Dendritic cell treated with granulocyte-macrophage colony-stimulating factor and Interleukin-4, amounts not matched to agents 40 ng/mL and 50 ng/mL, for 4 days (primary cell): ENCODE measurements around the gene ASCC1.
"Not testable (repeated sequence)": the region's sequence is repeated elsewhere in the genome, so short reads cannot be mapped to it uniquely, and the experiment has no call there.

Experiments
- H3K27ac Mint-ChIP-seq: one replicate; pipeline ENCODE4 v1.8.0; 2022; ENCODE audit warnings: mild to moderate bottlenecking, mixed read lengths
- H3K27me3 Mint-ChIP-seq: one replicate; pipeline ENCODE4 v1.8.0; 2022; ENCODE audit warnings: mild to moderate bottlenecking, mixed read lengths
- H3K36me3 Mint-ChIP-seq: one replicate; pipeline ENCODE4 v1.8.0; 2022; ENCODE audit warnings: low read depth, mixed read lengths
- H3K4me1 Mint-ChIP-seq: one replicate; pipeline ENCODE4 v1.8.0; 2022; ENCODE audit warnings: low read depth, mixed read lengths
- H3K4me3 Mint-ChIP-seq: one replicate; pipeline ENCODE4 v1.8.0; 2022; ENCODE audit warnings: mild to moderate bottlenecking, moderate library complexity, mixed read lengths
- H3K9me3 Mint-ChIP-seq: one replicate; pipeline ENCODE4 v1.8.0; 2022; ENCODE audit warnings: mixed read lengths
- intact Hi-C: fragments of 100-400 bp; cut with micrococcal nuclease; formaldehyde crosslinking; loops from one replicate; pipeline ENCODE4 v1.15.0; 2022

Gene ASCC1

GRCh38 chr10:72219235-72219814 lies 3.2 kb upstream of the ASCC1 start:
- intact Hi-C loops = loop anchor here (5.0 kb wide), 1 partner anchor 118 kb away; no protein-coding TSS in a partner anchor
- H3K27ac Mint-ChIP-seq = peak overlapping the region; percentile 72
- H3K4me3 Mint-ChIP-seq = no peak overlapping the region
- peaks cover 29% of the 10 kb centered on the region for H3K36me3 Mint-ChIP-seq
- H3K27me3 Mint-ChIP-seq = no peaks in the 10 kb centered on the region
- no peaks in the 10 kb centered on the region for H3K9me3 Mint-ChIP-seq
- peaks cover 51% of the 10 kb centered on the region for H3K4me1 Mint-ChIP-seq

- H3K9me3 Mint-ChIP-seq = no peaks in the 10 kb centered on the region
These were observed 2.6 kb upstream of the ASCC1 start for GRCh38 chr10:72218726-72219125.

GRCh38 chr10:72218325-72218724 lies 2.2 kb upstream of the ASCC1 start:
- Mint-ChIP-seq H3K4me3 (peak overlapping the region; percentile 5), H3K27ac (peak overlapping the region; percentile 72), H3K4me1 (peaks cover 42% of the 10 kb centered on the region), H3K9me3 (no peaks in the 10 kb centered on the region), H3K36me3 (peaks cover 23% of the 10 kb centered on the region), H3K27me3 (no peaks in the 10 kb centered on the region)
- intact Hi-C loops = loop anchor here (5.0 kb wide), 1 partner anchor 119 kb away; no protein-coding TSS in a partner anchor

More at GRCh38 chr10:72218726-72219125, 2.6 kb upstream of the ASCC1 start:
- Mint-ChIP-seq H3K36me3 (peaks cover 23% of the 10 kb centered on the region), H3K27me3 (no peaks in the 10 kb centered on the region), H3K4me1 (peaks cover 46% of the 10 kb centered on the region), H3K27ac (peak overlapping the region; percentile 72), H3K4me3 (peak overlapping the region; percentile 5)
- intact Hi-C loops = loop anchor here (5.0 kb wide), 1 partner anchor 119 kb away; no protein-coding TSS in a partner anchor

- H3K27ac Mint-ChIP-seq, H3K4me3 Mint-ChIP-seq, H3K4me1 Mint-ChIP-seq, H3K9me3 Mint-ChIP-seq, intact Hi-C loops, H3K27me3 Mint-ChIP-seq: not testable (repeated sequence)
- H3K36me3 Mint-ChIP-seq = peaks cover 53% of the 10 kb centered on the region
These were observed 4.2 kb downstream of the ASCC1 start for GRCh38 chr10:72211832-72212231.

GRCh38 chr10:72211381-72211780 lies 4.7 kb downstream of the ASCC1 start:
- H3K4me1 Mint-ChIP-seq, H3K9me3 Mint-ChIP-seq, H3K27me3 Mint-ChIP-seq, intact Hi-C loops, H3K4me3 Mint-ChIP-seq, H3K27ac Mint-ChIP-seq: not testable (repeated sequence)
- H3K36me3 Mint-ChIP-seq = peaks cover 55% of the 10 kb centered on the region

- H3K4me1 Mint-ChIP-seq, intact Hi-C loops, H3K4me3 Mint-ChIP-seq, H3K9me3 Mint-ChIP-seq, H3K27ac Mint-ChIP-seq, H3K27me3 Mint-ChIP-seq: not testable (repeated sequence)
- H3K36me3 Mint-ChIP-seq = peaks cover 56% of the 10 kb centered on the region
These were observed 7.5 kb downstream of the ASCC1 start for GRCh38 chr10:72208526-72208925.

GRCh38 chr10:72206511-72207229 lies 9.4 kb downstream of the ASCC1 start:
- Mint-ChIP-seq H3K36me3 (peaks cover 68% of the 10 kb centered on the region), H3K9me3 (no peaks in the 10 kb centered on the region), H3K27ac (no peak overlapping the region), H3K27me3 (no peaks in the 10 kb centered on the region), H3K4me3 (no peak overlapping the region), H3K4me1 (no peaks in the 10 kb centered on the region)
- intact Hi-C loops = no loop called here

- Mint-ChIP-seq H3K4me3 (no peak overlapping the region), H3K36me3 (peaks cover 62% of the 10 kb centered on the region), H3K27me3 (no peaks in the 10 kb centered on the region), H3K4me1 (no peaks in the 10 kb centered on the region), H3K27ac (no peak overlapping the region), H3K9me3 (no peaks in the 10 kb centered on the region)
- intact Hi-C loops = no loop called here
These were observed 11.4 kb downstream of the ASCC1 start for GRCh38 chr10:72204724-72205123.

GRCh38 chr10:72204296-72204695 lies 11.8 kb downstream of the ASCC1 start:
- intact Hi-C loops = no loop called here
- no peaks in the 10 kb centered on the region for H3K4me1 Mint-ChIP-seq
- H3K27me3 Mint-ChIP-seq = no peaks in the 10 kb centered on the region
- peaks cover 64% of the 10 kb centered on the region for H3K36me3 Mint-ChIP-seq
- H3K9me3 Mint-ChIP-seq = no peaks in the 10 kb centered on the region
- H3K4me3 Mint-ChIP-seq = no peak overlapping the region
- no peak overlapping the region for H3K27ac Mint-ChIP-seq

GRCh38 chr10:72201293-72201692 lies 14.8 kb downstream of the ASCC1 start:
- H3K27me3 Mint-ChIP-seq = no peaks in the 10 kb centered on the region
- H3K4me3 Mint-ChIP-seq = no peak overlapping the region
- H3K27ac Mint-ChIP-seq = no peak overlapping the region
- intact Hi-C loops = no loop called here
- no peaks in the 10 kb centered on the region for H3K4me1 Mint-ChIP-seq
- no peaks in the 10 kb centered on the region for H3K9me3 Mint-ChIP-seq
- peaks cover 50% of the 10 kb centered on the region for H3K36me3 Mint-ChIP-seq

- Mint-ChIP-seq H3K27ac (no peak overlapping the region), H3K4me1 (no peaks in the 10 kb centered on the region), H3K36me3 (peaks cover 54% of the 10 kb centered on the region), H3K4me3 (no peak overlapping the region), H3K9me3 (no peaks in the 10 kb centered on the region), H3K27me3 (no peaks in the 10 kb centered on the region)
- intact Hi-C loops = no loop called here
These were observed 15.2 kb downstream of the ASCC1 start for GRCh38 chr10:72200883-72201282.

- no peaks in the 10 kb centered on the region for H3K4me1 Mint-ChIP-seq
- H3K4me3 Mint-ChIP-seq = no peak overlapping the region
- intact Hi-C loops = no loop called here
- H3K9me3 Mint-ChIP-seq = no peaks in the 10 kb centered on the region
- H3K36me3 Mint-ChIP-seq = peaks cover 46% of the 10 kb centered on the region
- no peaks in the 10 kb centered on the region for H3K27me3 Mint-ChIP-seq
- H3K27ac Mint-ChIP-seq = no peak overlapping the region
These were observed 21.1 kb downstream of the ASCC1 start for GRCh38 chr10:72194949-72195348.

GRCh38 chr10:72186982-72187330 lies 29.1 kb downstream of the ASCC1 start:
- H3K27ac Mint-ChIP-seq = peak overlapping the region; percentile 85

GRCh38 chr10:72186258-72186981 lies 29.7 kb downstream of the ASCC1 start:
- Mint-ChIP-seq H3K27ac (peak overlapping the region; percentile 85), H3K27me3 (no peaks in the 10 kb centered on the region), H3K4me3 (peak overlapping the region; percentile 50), H3K4me1 (peaks cover 17% of the 10 kb centered on the region), H3K9me3 (peaks cover 9% of the 10 kb centered on the region), H3K36me3 (peaks cover 20% of the 10 kb centered on the region)
- intact Hi-C loops = no loop called here

More at GRCh38 chr10:72186982-72187330, 29.1 kb downstream of the ASCC1 start:
- H3K27me3 Mint-ChIP-seq = no peaks in the 10 kb centered on the region
- H3K4me1 Mint-ChIP-seq = peaks cover 17% of the 10 kb centered on the region
- H3K36me3 Mint-ChIP-seq = peaks cover 16% of the 10 kb centered on the region
- peaks cover 9% of the 10 kb centered on the region for H3K9me3 Mint-ChIP-seq
- intact Hi-C loops = no loop called here
- peak overlapping the region; percentile 50 for H3K4me3 Mint-ChIP-seq
